SK-N-SH (cell line): ENCODE results near the gene CEACAM7.

ENCODE experiments used
- CHD2 ChIP-seq: fragments of 150-350 bp; IDR thresholded peaks from 2 replicates; pipeline ENCODE4 v1.6.1; 2018; ENCODE audit warnings: low read length; ENCODE audit not compliant: partially characterized antibody
- EP300 ChIP-seq, 2 experiments: IDR thresholded peaks; 2 replicates each; pipeline versions ENCODE4 v1.4.0 to v1.6.1; 2012; ENCODE audit warnings: borderline replicate concordance in 1 of 2, low read depth in 1 of 2, low read length in 1 of 2
- FOSL2 ChIP-seq: IDR thresholded peaks from 2 replicates; pipeline ENCODE4 v1.4.0; 2012; ENCODE audit warnings: low read depth, mild to moderate bottlenecking, moderate library complexity, borderline replicate concordance
- FOXM1 ChIP-seq: IDR thresholded peaks from 2 replicates; pipeline ENCODE4 v1.4.0; 2012; ENCODE audit warnings: low read depth, mild to moderate bottlenecking
- NFIC ChIP-seq: IDR thresholded peaks from 2 replicates; pipeline ENCODE4 v1.4.0; 2012; ENCODE audit warnings: borderline replicate concordance
- RCOR1 ChIP-seq: fragments of 150-350 bp; IDR thresholded peaks from 2 replicates; pipeline ENCODE4 v1.6.1; 2017; ENCODE audit warnings: antibody characterized with exemption, low read length
- TAF1 ChIP-seq: IDR thresholded peaks from 2 replicates; pipeline ENCODE4 v1.6.1; 2012; ENCODE audit warnings: low read depth, mild to moderate bottlenecking, low read length, moderate library complexity, borderline replicate concordance
- TEAD4 ChIP-seq: IDR thresholded peaks from 2 replicates; pipeline ENCODE4 v1.4.0; 2012; ENCODE audit warnings: mild to moderate bottlenecking, borderline replicate concordance; ENCODE audit not compliant: insufficient read depth
- TF ChIP-seq, protein P1 (sequence below): fragments of 200-600 bp; sonication (generic); IDR thresholded peaks from 2 replicates; pipeline ENCODE4 v1.6.1; 2017; ENCODE audit warnings: antibody characterized with exemption, mild to moderate bottlenecking, moderate library complexity
- TF ChIP-seq, protein P2 (sequence below): IDR thresholded peaks from 2 replicates; pipeline ENCODE4 v1.4.0; 2012; ENCODE audit warnings: low read depth, borderline replicate concordance
- TF ChIP-seq, protein P3 (sequence below): IDR thresholded peaks from 2 replicates; pipeline ENCODE4 v1.4.0; 2012; ENCODE audit warnings: low read depth, borderline replicate concordance

DNA sequence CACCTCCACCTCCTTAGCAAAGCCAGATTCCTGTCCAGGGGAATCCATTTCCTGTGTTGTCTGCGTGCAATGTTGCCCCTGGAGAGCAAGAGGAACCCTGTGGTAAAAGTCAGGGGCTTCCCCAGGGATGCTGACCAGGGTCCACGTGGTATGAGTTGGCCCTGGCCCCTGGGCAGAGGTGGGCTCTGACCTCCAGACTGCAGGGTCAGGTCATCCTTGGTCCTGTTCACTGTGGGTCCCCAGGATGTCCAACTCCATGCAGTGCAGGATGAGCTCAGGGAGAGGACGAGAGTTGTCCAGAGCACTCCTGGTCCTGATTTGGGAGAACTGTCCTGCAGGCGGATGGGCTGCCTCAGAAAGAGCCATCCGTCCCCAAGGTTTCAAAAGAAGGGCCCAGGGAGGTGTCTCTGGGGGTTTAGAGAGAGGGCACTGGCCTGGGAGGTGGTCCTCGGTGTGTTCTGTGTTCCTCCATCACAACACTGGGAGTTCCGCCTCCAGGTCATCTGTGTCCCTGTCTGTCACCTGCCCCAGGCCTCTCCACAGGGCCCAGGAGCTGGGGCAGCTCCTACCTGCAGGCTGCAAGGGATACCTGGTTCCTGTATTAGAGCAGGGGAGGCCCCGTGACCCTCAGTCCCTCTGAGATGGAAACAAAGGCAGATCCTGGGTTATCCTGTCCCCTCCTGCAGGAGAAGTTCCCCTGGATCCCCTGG is 59.9 kb downstream of the CEACAM7 start:
- TF ChIP-seq EP300 (IDR thresholded peaks at IDR 0.05; ENCODE audit: borderline replicate concordance in 1 of 2, low read depth in 1 of 2, low read length in 1 of 2) (no peak), TEAD4 (no peak), FOSL2 (no peak), FOXM1 (no peak), TAF1 (no peak), CHD2 (no peak), RCOR1 (no peak), NFIC (no peak)
- TF ChIP-seq, protein P1, sequence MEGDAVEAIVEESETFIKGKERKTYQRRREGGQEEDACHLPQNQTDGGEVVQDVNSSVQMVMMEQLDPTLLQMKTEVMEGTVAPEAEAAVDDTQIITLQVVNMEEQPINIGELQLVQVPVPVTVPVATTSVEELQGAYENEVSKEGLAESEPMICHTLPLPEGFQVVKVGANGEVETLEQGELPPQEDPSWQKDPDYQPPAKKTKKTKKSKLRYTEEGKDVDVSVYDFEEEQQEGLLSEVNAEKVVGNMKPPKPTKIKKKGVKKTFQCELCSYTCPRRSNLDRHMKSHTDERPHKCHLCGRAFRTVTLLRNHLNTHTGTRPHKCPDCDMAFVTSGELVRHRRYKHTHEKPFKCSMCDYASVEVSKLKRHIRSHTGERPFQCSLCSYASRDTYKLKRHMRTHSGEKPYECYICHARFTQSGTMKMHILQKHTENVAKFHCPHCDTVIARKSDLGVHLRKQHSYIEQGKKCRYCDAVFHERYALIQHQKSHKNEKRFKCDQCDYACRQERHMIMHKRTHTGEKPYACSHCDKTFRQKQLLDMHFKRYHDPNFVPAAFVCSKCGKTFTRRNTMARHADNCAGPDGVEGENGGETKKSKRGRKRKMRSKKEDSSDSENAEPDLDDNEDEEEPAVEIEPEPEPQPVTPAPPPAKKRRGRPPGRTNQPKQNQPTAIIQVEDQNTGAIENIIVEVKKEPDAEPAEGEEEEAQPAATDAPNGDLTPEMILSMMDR = no peak
- TF ChIP-seq, protein P2, sequence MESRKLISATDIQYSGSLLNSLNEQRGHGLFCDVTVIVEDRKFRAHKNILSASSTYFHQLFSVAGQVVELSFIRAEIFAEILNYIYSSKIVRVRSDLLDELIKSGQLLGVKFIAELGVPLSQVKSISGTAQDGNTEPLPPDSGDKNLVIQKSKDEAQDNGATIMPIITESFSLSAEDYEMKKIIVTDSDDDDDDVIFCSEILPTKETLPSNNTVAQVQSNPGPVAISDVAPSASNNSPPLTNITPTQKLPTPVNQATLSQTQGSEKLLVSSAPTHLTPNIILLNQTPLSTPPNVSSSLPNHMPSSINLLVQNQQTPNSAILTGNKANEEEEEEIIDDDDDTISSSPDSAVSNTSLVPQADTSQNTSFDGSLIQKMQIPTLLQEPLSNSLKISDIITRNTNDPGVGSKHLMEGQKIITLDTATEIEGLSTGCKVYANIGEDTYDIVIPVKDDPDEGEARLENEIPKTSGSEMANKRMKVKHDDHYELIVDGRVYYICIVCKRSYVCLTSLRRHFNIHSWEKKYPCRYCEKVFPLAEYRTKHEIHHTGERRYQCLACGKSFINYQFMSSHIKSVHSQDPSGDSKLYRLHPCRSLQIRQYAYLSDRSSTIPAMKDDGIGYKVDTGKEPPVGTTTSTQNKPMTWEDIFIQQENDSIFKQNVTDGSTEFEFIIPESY = no peak
- TF ChIP-seq, protein P3, sequence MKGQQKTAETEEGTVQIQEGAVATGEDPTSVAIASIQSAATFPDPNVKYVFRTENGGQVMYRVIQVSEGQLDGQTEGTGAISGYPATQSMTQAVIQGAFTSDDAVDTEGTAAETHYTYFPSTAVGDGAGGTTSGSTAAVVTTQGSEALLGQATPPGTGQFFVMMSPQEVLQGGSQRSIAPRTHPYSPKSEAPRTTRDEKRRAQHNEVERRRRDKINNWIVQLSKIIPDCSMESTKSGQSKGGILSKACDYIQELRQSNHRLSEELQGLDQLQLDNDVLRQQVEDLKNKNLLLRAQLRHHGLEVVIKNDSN = no peak
